ENCODE data around the gene PHKB.

GRCh38 chr16:47477679-47478078 lies 16.5 kb downstream of the PHKB start:
- no peak for TF ChIP-seq CREB1 (IDR thresholded peaks at IDR 0.05; ENCODE audit: low read depth)
- TF ChIP-seq TAF1 (IDR thresholded peaks at IDR 0.05; ENCODE audit: low read depth) = no peak
- no peak for TF ChIP-seq ZBTB7A (IDR thresholded peaks at IDR 0.05; ENCODE audit: low read depth)
- no peak for TF ChIP-seq EP300 (IDR thresholded peaks at IDR 0.05; ENCODE audit: borderline replicate concordance)
- no peak for TF ChIP-seq YY1 (IDR thresholded peaks at IDR 0.05; ENCODE audit: low read depth)
- no peak for TF ChIP-seq RAD21 (IDR thresholded peaks at IDR 0.05; ENCODE audit: low read depth)
- no peak for TF ChIP-seq MAX (IDR thresholded peaks at IDR 0.05)
- no peak for TF ChIP-seq NFIC (IDR thresholded peaks at IDR 0.05)
- no peak for TF ChIP-seq FOXM1 (IDR thresholded peaks at IDR 0.05; ENCODE audit: borderline replicate concordance, low read depth)
- no peak for TF ChIP-seq CEBPB (IDR thresholded peaks at IDR 0.05)
- TF ChIP-seq, protein P1, sequence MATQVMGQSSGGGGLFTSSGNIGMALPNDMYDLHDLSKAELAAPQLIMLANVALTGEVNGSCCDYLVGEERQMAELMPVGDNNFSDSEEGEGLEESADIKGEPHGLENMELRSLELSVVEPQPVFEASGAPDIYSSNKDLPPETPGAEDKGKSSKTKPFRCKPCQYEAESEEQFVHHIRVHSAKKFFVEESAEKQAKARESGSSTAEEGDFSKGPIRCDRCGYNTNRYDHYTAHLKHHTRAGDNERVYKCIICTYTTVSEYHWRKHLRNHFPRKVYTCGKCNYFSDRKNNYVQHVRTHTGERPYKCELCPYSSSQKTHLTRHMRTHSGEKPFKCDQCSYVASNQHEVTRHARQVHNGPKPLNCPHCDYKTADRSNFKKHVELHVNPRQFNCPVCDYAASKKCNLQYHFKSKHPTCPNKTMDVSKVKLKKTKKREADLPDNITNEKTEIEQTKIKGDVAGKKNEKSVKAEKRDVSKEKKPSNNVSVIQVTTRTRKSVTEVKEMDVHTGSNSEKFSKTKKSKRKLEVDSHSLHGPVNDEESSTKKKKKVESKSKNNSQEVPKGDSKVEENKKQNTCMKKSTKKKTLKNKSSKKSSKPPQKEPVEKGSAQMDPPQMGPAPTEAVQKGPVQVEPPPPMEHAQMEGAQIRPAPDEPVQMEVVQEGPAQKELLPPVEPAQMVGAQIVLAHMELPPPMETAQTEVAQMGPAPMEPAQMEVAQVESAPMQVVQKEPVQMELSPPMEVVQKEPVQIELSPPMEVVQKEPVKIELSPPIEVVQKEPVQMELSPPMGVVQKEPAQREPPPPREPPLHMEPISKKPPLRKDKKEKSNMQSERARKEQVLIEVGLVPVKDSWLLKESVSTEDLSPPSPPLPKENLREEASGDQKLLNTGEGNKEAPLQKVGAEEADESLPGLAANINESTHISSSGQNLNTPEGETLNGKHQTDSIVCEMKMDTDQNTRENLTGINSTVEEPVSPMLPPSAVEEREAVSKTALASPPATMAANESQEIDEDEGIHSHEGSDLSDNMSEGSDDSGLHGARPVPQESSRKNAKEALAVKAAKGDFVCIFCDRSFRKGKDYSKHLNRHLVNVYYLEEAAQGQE (IDR thresholded peaks at IDR 0.05; ENCODE audit: low read depth) = no peak
- TF ChIP-seq, protein P2, sequence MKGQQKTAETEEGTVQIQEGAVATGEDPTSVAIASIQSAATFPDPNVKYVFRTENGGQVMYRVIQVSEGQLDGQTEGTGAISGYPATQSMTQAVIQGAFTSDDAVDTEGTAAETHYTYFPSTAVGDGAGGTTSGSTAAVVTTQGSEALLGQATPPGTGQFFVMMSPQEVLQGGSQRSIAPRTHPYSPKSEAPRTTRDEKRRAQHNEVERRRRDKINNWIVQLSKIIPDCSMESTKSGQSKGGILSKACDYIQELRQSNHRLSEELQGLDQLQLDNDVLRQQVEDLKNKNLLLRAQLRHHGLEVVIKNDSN (IDR thresholded peaks at IDR 0.05) = no peak
- TF ChIP-seq EGR1 (IDR thresholded peaks at IDR 0.05) = no peak
